Measurements from ENCODE around the gene LMTK2.

DNA sequence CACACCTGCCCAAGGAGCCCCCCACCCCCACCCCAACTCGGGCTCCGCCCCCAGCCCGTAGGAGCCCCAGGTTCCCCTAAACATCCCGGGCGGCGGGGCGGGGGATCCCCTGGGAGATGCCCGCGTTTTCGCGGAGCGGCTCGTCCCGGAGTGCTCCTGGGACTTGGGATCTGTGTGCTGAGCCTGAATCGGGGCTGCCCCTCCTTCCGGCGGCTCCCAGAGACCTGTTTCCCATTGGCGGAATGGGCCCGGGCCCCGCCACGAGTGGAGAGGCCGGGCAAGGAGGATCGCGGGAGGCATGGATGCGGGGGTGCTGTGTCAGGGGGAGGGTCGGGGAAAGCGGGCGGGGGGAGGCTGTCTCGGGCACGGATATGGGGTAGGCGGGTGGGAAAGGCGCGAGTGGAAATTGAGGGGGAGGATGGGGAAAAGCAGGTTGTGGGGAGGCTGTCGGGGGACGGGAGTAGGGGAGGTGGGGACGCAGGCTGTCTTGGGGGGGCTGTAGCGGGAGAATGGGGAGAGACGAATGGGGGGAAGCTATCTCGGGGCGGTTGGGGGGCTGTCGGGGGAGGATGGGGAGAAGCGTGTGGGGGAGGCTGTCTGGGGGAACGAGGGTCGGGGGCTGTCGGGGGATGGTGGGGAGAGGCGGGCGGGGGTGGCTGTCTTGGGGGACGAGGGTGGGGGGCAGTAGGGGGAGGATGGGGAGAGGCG lies 104.0 kb downstream of the LMTK2 start:
- TF ChIP-seq, protein P1, sequence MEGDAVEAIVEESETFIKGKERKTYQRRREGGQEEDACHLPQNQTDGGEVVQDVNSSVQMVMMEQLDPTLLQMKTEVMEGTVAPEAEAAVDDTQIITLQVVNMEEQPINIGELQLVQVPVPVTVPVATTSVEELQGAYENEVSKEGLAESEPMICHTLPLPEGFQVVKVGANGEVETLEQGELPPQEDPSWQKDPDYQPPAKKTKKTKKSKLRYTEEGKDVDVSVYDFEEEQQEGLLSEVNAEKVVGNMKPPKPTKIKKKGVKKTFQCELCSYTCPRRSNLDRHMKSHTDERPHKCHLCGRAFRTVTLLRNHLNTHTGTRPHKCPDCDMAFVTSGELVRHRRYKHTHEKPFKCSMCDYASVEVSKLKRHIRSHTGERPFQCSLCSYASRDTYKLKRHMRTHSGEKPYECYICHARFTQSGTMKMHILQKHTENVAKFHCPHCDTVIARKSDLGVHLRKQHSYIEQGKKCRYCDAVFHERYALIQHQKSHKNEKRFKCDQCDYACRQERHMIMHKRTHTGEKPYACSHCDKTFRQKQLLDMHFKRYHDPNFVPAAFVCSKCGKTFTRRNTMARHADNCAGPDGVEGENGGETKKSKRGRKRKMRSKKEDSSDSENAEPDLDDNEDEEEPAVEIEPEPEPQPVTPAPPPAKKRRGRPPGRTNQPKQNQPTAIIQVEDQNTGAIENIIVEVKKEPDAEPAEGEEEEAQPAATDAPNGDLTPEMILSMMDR (conservative IDR thresholded peaks at IDR 0.05; ENCODE audit: low read length), result no peak
- no peak for TF ChIP-seq EZH2phosphoT487 (IDR thresholded peaks at IDR 0.05; ENCODE audit: borderline replicate concordance)

Measured in Loucy (cell line).